SU-DHL-6 (cell line): ENCODE data around the gene IL1RL2.

Experiments used
- H2AFZ ChIP-seq: fragments of 200-600 bp; sonication (generic); 2 replicates; pipeline ENCODE4 v1.6.1; 2014; ENCODE audit warnings: low read depth, mild to moderate bottlenecking, moderate library complexity, mixed read lengths, antibody characterized with exemption, low read length; ENCODE audit not compliant: severe bottlenecking
- H3F3A ChIP-seq: fragments of 200-600 bp; shearing (Covaris generic); 2 replicates; pipeline ENCODE4 v1.6.0; 2016; ENCODE audit warnings: antibody characterized with exemption, mild to moderate bottlenecking; ENCODE audit not compliant: insufficient read depth
- H3K27ac ChIP-seq: fragments of 200-600 bp; sonication (generic); 2 replicates; pipeline ENCODE4 v1.5.1; 2016; ENCODE audit warnings: low read depth, mild to moderate bottlenecking, low read length, moderate library complexity, mixed read lengths
- H3K27me3 ChIP-seq: fragments of 200-600 bp; sonication (generic), shearing (Covaris generic); 2 replicates; pipeline ENCODE4 v1.6.0; 2014; ENCODE audit warnings: mild to moderate bottlenecking, low read length
- H3K36me3 ChIP-seq: fragments of 200-600 bp; sonication (generic); 2 replicates; pipeline ENCODE4 v1.6.1; 2014; ENCODE audit warnings: mild to moderate bottlenecking, low read length, mixed read lengths
- H3K4me2 ChIP-seq: fragments of 300-600, 200-600 bp; shearing (Covaris generic), sonication (generic); 2 replicates; pipeline ENCODE4 v1.6.0; 2014; ENCODE audit warnings: low read length, low read depth, mild to moderate bottlenecking; ENCODE audit not compliant: poor library complexity, severe bottlenecking
- H3K4me3 ChIP-seq: fragments of 200-600 bp; sonication (generic); 2 replicates; pipeline ENCODE4 v1.5.1; 2014; ENCODE audit warnings: antibody characterized with exemption, low read length, mild to moderate bottlenecking, mixed read lengths; ENCODE audit not compliant: insufficient read depth, poor library complexity, severe bottlenecking
- H3K79me2 ChIP-seq: fragments of 200-600 bp; sonication (generic); 2 replicates; pipeline ENCODE4 v1.6.1; 2014; ENCODE audit warnings: mild to moderate bottlenecking, low read length, moderate library complexity; ENCODE audit not compliant: insufficient read depth
- H3K9ac ChIP-seq: fragments of 200-600 bp; sonication (generic); 2 replicates; pipeline ENCODE4 v1.7.0; 2014; ENCODE audit warnings: mild to moderate bottlenecking, low read length
- H3K9me2 ChIP-seq: fragments of 200-600 bp; sonication (generic); replicated peaks from 2 replicates; pipeline ENCODE4 v1.6.1; 2014; ENCODE audit warnings: low read length; ENCODE audit not compliant: insufficient read depth
- H3K9me3 ChIP-seq: fragments of 200-600 bp; sonication (generic); 2 replicates; pipeline ENCODE4 v1.6.1; 2014; ENCODE audit warnings: low read length, mixed read lengths; ENCODE audit not compliant: insufficient read depth
- H4K20me1 ChIP-seq: fragments of 200-600 bp; sonication (generic); 2 replicates; pipeline ENCODE4 v1.6.1; 2014; ENCODE audit warnings: low read depth, mild to moderate bottlenecking, antibody characterized with exemption, low read length, moderate library complexity, mixed read lengths
- CTCF ChIP-seq: fragments of 200-600 bp; sonication (generic); IDR thresholded peaks from one replicate; pipeline ENCODE4 v1.5.1; 2017; ENCODE audit warnings: antibody characterized with exemption, mild to moderate bottlenecking, low read length, moderate library complexity; ENCODE audit not compliant: insufficient read depth, poor library complexity, severe bottlenecking
- EZH2phosphoT487 ChIP-seq: fragments of 200-600 bp; sonication (generic), shearing (Covaris generic); conservative IDR thresholded peaks from 2 replicates; pipeline ENCODE4 v1.6.1; 2018; ENCODE audit warnings: mild to moderate bottlenecking, antibody characterized with exemption, low read length, moderate library complexity, mixed read lengths

Gene IL1RL2

GRCh38 chr2:102187496-102188150, 800 bp downstream of the IL1RL2 start:
- H3K9me3 ChIP-seq: no peaks in the 10 kb centered on the region
- no peaks in the 10 kb centered on the region for H4K20me1 ChIP-seq
- H3K27ac ChIP-seq: no peak overlapping the region
- no peaks in the 10 kb centered on the region for H3K79me2 ChIP-seq
- no peaks in the 10 kb centered on the region for H3K36me3 ChIP-seq
- H3K27me3 ChIP-seq: no peaks in the 10 kb centered on the region
- no peaks in the 10 kb centered on the region for H3K9me2 ChIP-seq
- no peak overlapping the region for H3K4me2 ChIP-seq
- no peak for TF ChIP-seq CTCF
- no peak for TF ChIP-seq EZH2phosphoT487
- H3K9ac ChIP-seq: no peak overlapping the region
- no peak overlapping the region for H2AFZ ChIP-seq
- H3F3A ChIP-seq: no peaks in the 10 kb centered on the region
- no peak overlapping the region for H3K4me3 ChIP-seq

- no peaks in the 10 kb centered on the region for H3K79me2 ChIP-seq
- no peaks in the 10 kb centered on the region for H4K20me1 ChIP-seq
- no peaks in the 10 kb centered on the region for H3K9me3 ChIP-seq
- no peak overlapping the region for H3K4me2 ChIP-seq
- TF ChIP-seq EZH2phosphoT487 (no peak), CTCF (no peak)
- no peaks in the 10 kb centered on the region for H3K9me2 ChIP-seq
- no peaks in the 10 kb centered on the region for H3K27me3 ChIP-seq
- no peak overlapping the region for H2AFZ ChIP-seq
- H3F3A ChIP-seq: no peaks in the 10 kb centered on the region
- H3K36me3 ChIP-seq: no peaks in the 10 kb centered on the region
- H3K9ac ChIP-seq: no peak overlapping the region
- no peak overlapping the region for H3K27ac ChIP-seq
- H3K4me3 ChIP-seq: no peak overlapping the region
Measured at GRCh38 chr2:102190430-102191107, 3.7 kb downstream of the IL1RL2 start.

GRCh38 chr2:102191501-102191900, 4.7 kb downstream of the IL1RL2 start:
- no peak overlapping the region for H3K27ac ChIP-seq
- H2AFZ ChIP-seq: no peak overlapping the region
- H3K79me2 ChIP-seq: no peaks in the 10 kb centered on the region
- H3K4me2 ChIP-seq: no peak overlapping the region
- no peaks in the 10 kb centered on the region for H4K20me1 ChIP-seq
- H3K36me3 ChIP-seq: no peaks in the 10 kb centered on the region
- H3K4me3 ChIP-seq: no peak overlapping the region
- no peaks in the 10 kb centered on the region for H3F3A ChIP-seq
- no peaks in the 10 kb centered on the region for H3K9me2 ChIP-seq
- H3K27me3 ChIP-seq: no peaks in the 10 kb centered on the region
- TF ChIP-seq CTCF (no peak), EZH2phosphoT487 (no peak)
- no peaks in the 10 kb centered on the region for H3K9me3 ChIP-seq
- H3K9ac ChIP-seq: no peak overlapping the region
